Activated CD8-positive, alpha-beta T cell treated with anti-CD3 and anti-CD28 coated beads for 36 hours (primary cell): ENCODE data around the gene MAP1LC3B2. TPM values are rescaled to one million over a fixed set of nuclear protein-coding genes. Genes with fewer than 3 reads are reported as not detected.

ENCODE experiments used
- ATAC-seq: fragments of 200-7000 bp; cut with Tn5 transposase; one replicate; pipeline ENCODE4 v1.10.0; 2021; ENCODE audit warnings: mild to moderate bottlenecking, moderate library complexity
- CTCF ChIA-PET: fragments of 350-600 bp; sonication (Branson Sonifier 250); formaldehyde crosslinking; loops from one replicate; lab custom pipeline; 2021; ENCODE audit warnings: antibody characterized with exemption; lab: Charles Lee
- POLR2A ChIA-PET: fragments of 350-600 bp; sonication (Branson Sonifier 250); formaldehyde crosslinking; loops from one replicate; lab custom pipeline; 2021; ENCODE audit warnings: antibody characterized with exemption; lab: Charles Lee
- DNase-seq: peaks from one replicate; pipeline ENCODE4 v3.0.0-alpha.2; 2020
- H3K27ac Mint-ChIP-seq: one replicate; pipeline ENCODE4 v1.8.0; 2021; ENCODE audit warnings: mild to moderate bottlenecking, mixed read lengths
- H3K27me3 Mint-ChIP-seq: one replicate; pipeline ENCODE4 v1.8.0; 2021; ENCODE audit warnings: mixed read lengths
- H3K36me3 Mint-ChIP-seq: one replicate; pipeline ENCODE4 v1.8.0; 2021; ENCODE audit warnings: low read depth, mixed read lengths
- H3K4me1 Mint-ChIP-seq: one replicate; pipeline ENCODE4 v1.8.0; 2021; ENCODE audit warnings: low read depth, mixed read lengths
- H3K4me3 Mint-ChIP-seq: one replicate; pipeline ENCODE4 v1.8.0; 2021; ENCODE audit warnings: mild to moderate bottlenecking, moderate library complexity, mixed read lengths
- H3K9me3 Mint-ChIP-seq: one replicate; pipeline ENCODE4 v1.8.0; 2021; ENCODE audit warnings: mixed read lengths
- intact Hi-C: fragments of 100-400 bp; cut with micrococcal nuclease; formaldehyde crosslinking; loops from one replicate; pipeline ENCODE4 v1.10.0; 2022
- total RNA-seq, 2 experiments: library from RNA; stranded (reverse); gene quantifications; one replicate each; pipeline ENCODE4 v1.2.3, GENCODE V29; 2021
- TF ChIP-seq, protein P1 (sequence below): fragments of 200-600 bp; IDR thresholded peaks from one replicate; pipeline ENCODE4 v1.8.0; 2022; ENCODE audit warnings: antibody characterized with exemption, mild to moderate bottlenecking

Gene MAP1LC3B2
- total RNA-seq, 2 experiments from 2014 or later: 1.9 to 3.1 TPM

DNA sequence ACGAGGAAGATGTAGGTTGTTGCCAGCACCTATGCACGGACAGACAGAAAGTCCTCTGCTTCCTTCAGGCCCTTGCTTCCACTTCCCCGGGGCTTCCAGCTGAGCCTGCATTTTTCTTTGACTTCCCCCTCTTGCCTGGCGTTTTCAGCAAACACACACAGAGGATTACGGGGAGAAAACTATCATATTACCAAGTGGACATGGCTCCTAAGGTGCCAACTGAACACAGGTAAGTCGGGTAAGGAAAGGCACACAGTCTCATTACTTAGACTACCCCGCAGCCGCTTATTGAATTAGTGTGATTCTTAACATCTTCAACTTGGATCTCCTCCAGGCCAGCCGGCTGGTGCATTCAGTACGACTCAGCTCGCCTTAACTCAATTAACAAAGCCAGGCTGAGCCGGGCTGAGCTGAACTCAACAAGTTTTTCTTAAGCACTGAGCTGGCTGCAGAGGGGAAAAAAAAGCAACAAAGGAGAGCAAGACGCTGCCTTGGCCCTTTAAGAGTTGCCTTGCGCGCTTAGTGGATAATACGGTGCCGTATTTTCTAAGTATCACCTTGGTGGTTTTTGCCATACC lies 19.2 kb upstream of the MAP1LC3B2 start:
- Mint-ChIP-seq H3K4me1 (peaks cover 24% of the 10 kb centered on the region), H3K27me3 (no peaks in the 10 kb centered on the region), H3K9me3 (no peaks in the 10 kb centered on the region), H3K27ac (no peak overlapping the region), H3K4me3 (no peak overlapping the region), H3K36me3 (no peaks in the 10 kb centered on the region)
- no peak for DNase-seq
- POLR2A ChIA-PET: no interaction called here
- intact Hi-C loops: no loop called here
- CTCF ChIA-PET: interaction anchor here (0.7 to 1.2 kb wide), 2 partner anchors 19 to 24 kb away, joined by 3 read pairs; partner anchors contain the start of gene MAP1LC3B2
- TF ChIP-seq, protein P1, sequence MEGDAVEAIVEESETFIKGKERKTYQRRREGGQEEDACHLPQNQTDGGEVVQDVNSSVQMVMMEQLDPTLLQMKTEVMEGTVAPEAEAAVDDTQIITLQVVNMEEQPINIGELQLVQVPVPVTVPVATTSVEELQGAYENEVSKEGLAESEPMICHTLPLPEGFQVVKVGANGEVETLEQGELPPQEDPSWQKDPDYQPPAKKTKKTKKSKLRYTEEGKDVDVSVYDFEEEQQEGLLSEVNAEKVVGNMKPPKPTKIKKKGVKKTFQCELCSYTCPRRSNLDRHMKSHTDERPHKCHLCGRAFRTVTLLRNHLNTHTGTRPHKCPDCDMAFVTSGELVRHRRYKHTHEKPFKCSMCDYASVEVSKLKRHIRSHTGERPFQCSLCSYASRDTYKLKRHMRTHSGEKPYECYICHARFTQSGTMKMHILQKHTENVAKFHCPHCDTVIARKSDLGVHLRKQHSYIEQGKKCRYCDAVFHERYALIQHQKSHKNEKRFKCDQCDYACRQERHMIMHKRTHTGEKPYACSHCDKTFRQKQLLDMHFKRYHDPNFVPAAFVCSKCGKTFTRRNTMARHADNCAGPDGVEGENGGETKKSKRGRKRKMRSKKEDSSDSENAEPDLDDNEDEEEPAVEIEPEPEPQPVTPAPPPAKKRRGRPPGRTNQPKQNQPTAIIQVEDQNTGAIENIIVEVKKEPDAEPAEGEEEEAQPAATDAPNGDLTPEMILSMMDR: no peak
- no peak for ATAC-seq

DNA sequence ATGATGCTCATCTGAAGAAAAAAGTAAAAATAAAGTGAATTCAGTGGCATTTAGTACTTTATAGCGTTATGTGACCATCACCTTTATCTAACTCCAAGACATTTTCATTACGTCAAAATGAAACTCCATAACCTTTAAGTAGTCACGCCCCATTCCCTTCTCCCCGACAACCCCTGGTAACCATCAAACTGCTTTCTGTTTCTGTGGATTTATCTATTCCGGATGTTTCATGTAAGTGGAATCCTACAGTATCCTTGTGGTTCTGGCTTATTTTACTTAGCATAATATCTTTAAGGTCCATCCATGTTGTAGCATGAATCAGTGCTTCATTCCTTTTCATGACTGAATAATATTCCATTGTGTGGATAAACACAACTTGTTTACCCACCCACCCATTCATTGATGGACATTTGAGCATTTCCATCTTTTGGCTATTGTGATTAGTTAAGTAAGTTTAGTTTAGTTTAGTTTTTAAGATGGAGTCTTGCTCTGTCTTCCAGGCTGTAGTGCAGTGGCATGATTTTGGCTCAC lies 18.5 kb upstream of the MAP1LC3B2 start:
- H3K4me1 Mint-ChIP-seq: peaks cover 24% of the 10 kb centered on the region
- H3K36me3 Mint-ChIP-seq: no peaks in the 10 kb centered on the region
- intact Hi-C loops: no loop called here
- no peak overlapping the region for H3K4me3 Mint-ChIP-seq
- no peak for DNase-seq
- no peaks in the 10 kb centered on the region for H3K9me3 Mint-ChIP-seq
- ChIA-PET POLR2A (no interaction called here), CTCF (interaction anchor here (1.2 kb wide), 1 partner anchor 18 kb away, joined by 3 read pairs; the partner anchor contains the start of gene MAP1LC3B2)
- H3K27me3 Mint-ChIP-seq: no peaks in the 10 kb centered on the region
- H3K27ac Mint-ChIP-seq: no peak overlapping the region
- ATAC-seq: no peak
- TF ChIP-seq, protein P1: no peak

DNA sequence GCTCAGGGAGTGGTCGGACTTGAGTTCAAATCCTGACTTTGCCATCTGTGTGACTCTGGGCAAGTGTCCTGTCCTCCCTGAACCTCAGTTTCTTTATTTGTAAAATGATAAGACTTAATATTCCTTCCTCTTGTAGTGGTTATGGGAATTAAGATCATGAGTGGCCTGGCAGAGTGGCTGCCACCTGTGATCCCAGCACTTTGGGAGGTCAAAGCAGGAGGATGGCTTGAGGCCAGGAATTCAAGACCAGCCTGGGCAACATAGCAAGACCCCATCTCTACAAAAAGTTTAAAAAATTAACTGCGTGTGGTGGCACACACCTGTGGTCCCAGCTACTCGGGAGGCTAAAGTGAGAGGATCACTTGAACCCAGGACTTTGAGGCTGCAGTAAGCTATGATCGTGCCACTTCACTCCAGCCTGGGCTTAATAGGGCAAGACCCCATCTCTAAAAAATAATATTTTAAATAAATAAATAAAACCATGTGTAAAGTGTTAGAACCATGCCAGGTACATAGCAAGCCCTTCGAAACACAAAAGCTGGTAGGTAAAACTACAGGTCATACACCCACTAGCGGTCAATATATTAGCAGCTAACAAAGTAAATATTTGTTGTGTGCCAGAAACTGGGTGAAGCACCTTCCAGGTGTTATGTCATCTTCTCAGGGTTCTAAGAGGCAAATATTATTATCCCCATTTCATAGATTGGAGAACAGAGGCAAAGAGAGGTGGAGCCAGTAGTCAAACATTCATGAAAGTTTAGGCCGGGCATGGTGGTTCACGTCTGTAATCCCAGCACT lies 17.4 kb upstream of the MAP1LC3B2 start:
- intact Hi-C loops: no loop called here
- Mint-ChIP-seq H3K9me3 (no peaks in the 10 kb centered on the region), H3K4me3 (no peak overlapping the region), H3K27me3 (no peaks in the 10 kb centered on the region), H3K27ac (no peak overlapping the region), H3K4me1 (peaks cover 21% of the 10 kb centered on the region), H3K36me3 (no peaks in the 10 kb centered on the region)
- TF ChIP-seq, protein P1: no peak
- ChIA-PET POLR2A (no interaction called here), CTCF (no interaction called here)
- no peak for ATAC-seq
- no peak for DNase-seq

DNA sequence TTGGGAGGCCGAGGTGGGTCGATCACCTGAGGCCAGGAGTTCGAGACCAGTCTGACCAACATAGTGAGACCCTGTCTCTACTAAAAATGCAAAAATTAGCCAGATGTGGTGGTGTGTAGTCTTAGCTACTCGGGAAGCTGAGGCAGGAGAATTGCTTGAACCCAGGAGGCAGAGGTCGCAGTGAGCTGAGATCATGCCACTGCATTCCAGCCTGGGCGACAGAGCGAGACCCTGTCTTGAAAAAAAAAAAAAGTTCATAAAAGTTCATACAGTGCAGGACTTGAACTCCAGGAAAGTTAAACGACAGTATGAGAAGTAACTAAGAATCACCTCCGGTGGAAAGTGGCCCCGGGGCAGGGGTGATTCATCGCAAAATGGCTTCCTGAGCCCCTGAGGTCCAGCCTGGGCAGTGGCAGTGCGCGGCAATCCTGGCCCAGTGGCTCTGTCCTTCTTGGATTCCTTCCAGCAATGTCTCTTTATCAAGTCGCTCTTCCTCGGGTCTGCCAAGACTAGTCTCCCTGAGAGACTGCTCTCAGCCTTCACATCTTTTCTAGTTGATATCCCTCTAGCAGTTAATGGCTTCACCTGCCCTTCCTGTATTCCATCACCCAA lies 16.7 kb upstream of the MAP1LC3B2 start:
- no peak overlapping the region for H3K4me3 Mint-ChIP-seq
- H3K27me3 Mint-ChIP-seq: no peaks in the 10 kb centered on the region
- no peaks in the 10 kb centered on the region for H3K36me3 Mint-ChIP-seq
- TF ChIP-seq, protein P1: no peak
- CTCF ChIA-PET: interaction anchor here (0.8 kb wide), 1 partner anchor 544 kb away, joined by 3 read pairs; no protein-coding TSS in a partner anchor
- H3K9me3 Mint-ChIP-seq: no peaks in the 10 kb centered on the region
- no peak for DNase-seq
- peaks cover 14% of the 10 kb centered on the region for H3K4me1 Mint-ChIP-seq
- POLR2A ChIA-PET: no interaction called here
- intact Hi-C loops: no loop called here
- H3K27ac Mint-ChIP-seq: no peak overlapping the region
- ATAC-seq: no peak
